SU-DHL-6 (cell line): ENCODE data around the gene ABCC4.

Source experiments
- EZH2phosphoT487 ChIP-seq: fragments of 200-600 bp; sonication (generic), shearing (Covaris generic); conservative IDR thresholded peaks from 2 replicates; pipeline ENCODE4 v1.6.1; 2018; ENCODE audit warnings: mild to moderate bottlenecking, antibody characterized with exemption, low read length, moderate library complexity, mixed read lengths
- TF ChIP-seq, protein P1 (sequence below): fragments of 200-600 bp; sonication (generic); IDR thresholded peaks from one replicate; pipeline ENCODE4 v1.5.1; 2017; ENCODE audit warnings: antibody characterized with exemption, mild to moderate bottlenecking, low read length, moderate library complexity; ENCODE audit not compliant: insufficient read depth, poor library complexity, severe bottlenecking

DNA sequence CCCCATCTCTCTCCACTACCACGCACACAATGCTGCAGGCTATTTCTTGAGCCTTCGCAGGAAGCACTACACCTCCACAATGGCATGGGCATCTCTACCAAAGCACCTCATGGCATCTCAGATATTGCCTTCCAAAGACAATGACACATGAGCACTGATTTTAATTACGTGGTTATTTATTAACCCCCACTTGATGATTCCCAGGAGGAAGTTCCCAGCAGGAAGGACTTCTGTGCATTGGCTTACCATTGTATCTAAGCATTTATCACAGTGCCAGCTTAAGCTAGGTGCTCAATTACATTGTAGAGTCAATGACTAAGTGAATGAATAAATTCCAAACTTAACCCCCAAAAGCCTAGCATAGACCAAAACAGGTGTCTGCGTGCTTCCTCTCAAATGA lies 101.4 kb downstream of the ABCC4 start:
- TF ChIP-seq, protein P1, sequence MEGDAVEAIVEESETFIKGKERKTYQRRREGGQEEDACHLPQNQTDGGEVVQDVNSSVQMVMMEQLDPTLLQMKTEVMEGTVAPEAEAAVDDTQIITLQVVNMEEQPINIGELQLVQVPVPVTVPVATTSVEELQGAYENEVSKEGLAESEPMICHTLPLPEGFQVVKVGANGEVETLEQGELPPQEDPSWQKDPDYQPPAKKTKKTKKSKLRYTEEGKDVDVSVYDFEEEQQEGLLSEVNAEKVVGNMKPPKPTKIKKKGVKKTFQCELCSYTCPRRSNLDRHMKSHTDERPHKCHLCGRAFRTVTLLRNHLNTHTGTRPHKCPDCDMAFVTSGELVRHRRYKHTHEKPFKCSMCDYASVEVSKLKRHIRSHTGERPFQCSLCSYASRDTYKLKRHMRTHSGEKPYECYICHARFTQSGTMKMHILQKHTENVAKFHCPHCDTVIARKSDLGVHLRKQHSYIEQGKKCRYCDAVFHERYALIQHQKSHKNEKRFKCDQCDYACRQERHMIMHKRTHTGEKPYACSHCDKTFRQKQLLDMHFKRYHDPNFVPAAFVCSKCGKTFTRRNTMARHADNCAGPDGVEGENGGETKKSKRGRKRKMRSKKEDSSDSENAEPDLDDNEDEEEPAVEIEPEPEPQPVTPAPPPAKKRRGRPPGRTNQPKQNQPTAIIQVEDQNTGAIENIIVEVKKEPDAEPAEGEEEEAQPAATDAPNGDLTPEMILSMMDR = no peak
- TF ChIP-seq EZH2phosphoT487 = no peak
